ENCODE measurements around the gene COL12A1.

GRCh38 chr6:75188221-75188925 is 17.5 kb downstream of the COL12A1 start:
- TF ChIP-seq, protein P1, sequence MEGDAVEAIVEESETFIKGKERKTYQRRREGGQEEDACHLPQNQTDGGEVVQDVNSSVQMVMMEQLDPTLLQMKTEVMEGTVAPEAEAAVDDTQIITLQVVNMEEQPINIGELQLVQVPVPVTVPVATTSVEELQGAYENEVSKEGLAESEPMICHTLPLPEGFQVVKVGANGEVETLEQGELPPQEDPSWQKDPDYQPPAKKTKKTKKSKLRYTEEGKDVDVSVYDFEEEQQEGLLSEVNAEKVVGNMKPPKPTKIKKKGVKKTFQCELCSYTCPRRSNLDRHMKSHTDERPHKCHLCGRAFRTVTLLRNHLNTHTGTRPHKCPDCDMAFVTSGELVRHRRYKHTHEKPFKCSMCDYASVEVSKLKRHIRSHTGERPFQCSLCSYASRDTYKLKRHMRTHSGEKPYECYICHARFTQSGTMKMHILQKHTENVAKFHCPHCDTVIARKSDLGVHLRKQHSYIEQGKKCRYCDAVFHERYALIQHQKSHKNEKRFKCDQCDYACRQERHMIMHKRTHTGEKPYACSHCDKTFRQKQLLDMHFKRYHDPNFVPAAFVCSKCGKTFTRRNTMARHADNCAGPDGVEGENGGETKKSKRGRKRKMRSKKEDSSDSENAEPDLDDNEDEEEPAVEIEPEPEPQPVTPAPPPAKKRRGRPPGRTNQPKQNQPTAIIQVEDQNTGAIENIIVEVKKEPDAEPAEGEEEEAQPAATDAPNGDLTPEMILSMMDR (IDR thresholded peaks at IDR 0.05): no peak
- no peak for TF ChIP-seq EP300 (IDR thresholded peaks at IDR 0.05)

All from tibial nerve (tissue), 4 donors.